Caki2 (cell line): ENCODE measurements around the gene TMA7. TPM values are rescaled to one million over a fixed set of nuclear protein-coding genes. Genes with fewer than 3 reads are reported as not detected.
"Not testable (repeated sequence)": the region's sequence is repeated elsewhere in the genome, so short reads cannot be mapped to it uniquely, and the experiment has no call there.

Source experiments
- DNase-seq: peaks from one replicate; pipeline ENCODE4 v3.0.0-alpha.2; 2015; ENCODE audit warnings: low read depth
- in situ Hi-C: cut with HindIII; loops from 2 replicates; pipeline ENCODE4 v1.10.0; 2016; ENCODE audit warnings: low sequenced_read_pairs, low pct_unique_long_range_greater_than_20kb, mixed read lengths
- total RNA-seq: library from RNA; depleted of rRNA; stranded (reverse); fragments of >200 nt; shearing (Covaris generic); gene quantifications from 2 replicates; pipeline ENCODE4 v1.2.3, GENCODE V29; 2014; ENCODE audit warnings: low replicate concordance

TMA7 gene
- total RNA-seq, 1 experiment from 2014 or later, result 418 TPM

GRCh38 chr3:48459331-48459730 lies 19.3 kb downstream of the TMA7 start:
- no peak for DNase-seq
- in situ Hi-C loops, result no loop called here

GRCh38 chr3:48459773-48460516 lies 19.9 kb downstream of the TMA7 start:
- DNase-seq, result no peak
- in situ Hi-C loops, result no loop called here

- in situ Hi-C loops, result no loop called here
Observed at GRCh38 chr3:48460517-48460902, 20.5 kb downstream of the TMA7 start.

GRCh38 chr3:48461767-48462166 lies 21.7 kb downstream of the TMA7 start:
- DNase-seq, in situ Hi-C loops: not testable (repeated sequence)

More at GRCh38 chr3:48460517-48460902, 20.5 kb downstream of the TMA7 start:
- DNase-seq, result no peak

- no peak for DNase-seq
- in situ Hi-C loops, result no loop called here
Observed at GRCh38 chr3:48463703-48464102, 23.6 kb downstream of the TMA7 start.

GRCh38 chr3:48464713-48465221 lies 24.7 kb downstream of the TMA7 start:
- in situ Hi-C loops, result no loop called here
- DNase-seq, result no peak

GRCh38 chr3:48465237-48465530 lies 25.1 kb downstream of the TMA7 start:
- no peak for DNase-seq
- in situ Hi-C loops, result no loop called here

GRCh38 chr3:48465531-48466378 lies 25.7 kb downstream of the TMA7 start:
- DNase-seq, result peak; percentile 99
- in situ Hi-C loops, result no loop called here

GRCh38 chr3:48466386-48467109 lies 26.5 kb downstream of the TMA7 start:
- DNase-seq, result no peak
- in situ Hi-C loops, result no loop called here

- in situ Hi-C loops, result no loop called here
- DNase-seq, result no peak
Observed at GRCh38 chr3:48467110-48467454, 27.0 kb downstream of the TMA7 start.

- in situ Hi-C loops, result no loop called here
- no peak for DNase-seq
Observed at GRCh38 chr3:48467473-48468267, 27.6 kb downstream of the TMA7 start.

GRCh38 chr3:48468329-48468731 lies 28.3 kb downstream of the TMA7 start:
- DNase-seq, result no peak
- in situ Hi-C loops, result no loop called here

- no peak for DNase-seq
Observed at GRCh38 chr3:48469046-48469915, 29.2 kb downstream of the TMA7 start.

GRCh38 chr3:48470286-48470685 lies 30.2 kb downstream of the TMA7 start:
- no peak for DNase-seq
- in situ Hi-C loops, result no loop called here

More at GRCh38 chr3:48469046-48469915, 29.2 kb downstream of the TMA7 start:
- in situ Hi-C loops, result no loop called here

GRCh38 chr3:48472673-48472922 lies 32.5 kb downstream of the TMA7 start:
- in situ Hi-C loops, result no loop called here
- no peak for DNase-seq

- DNase-seq, result peak; percentile 91
- in situ Hi-C loops, result no loop called here
Observed at GRCh38 chr3:48472923-48473616, 33.0 kb downstream of the TMA7 start.

- in situ Hi-C loops, result no loop called here
- DNase-seq, result no peak
Observed at GRCh38 chr3:48473617-48473952, 33.5 kb downstream of the TMA7 start.
